K562 treated with DMSO at 1 percent for 4 hours (cell line): ENCODE measurements around the gene CFAP74. TPM values are rescaled to one million over a fixed set of nuclear protein-coding genes. Genes with fewer than 3 reads are reported as not detected.

ENCODE experiments used
- total RNA-seq: library from RNA; unstranded; fragments of 300-600 nt; gene quantifications from 2 replicates; pipeline ENCODE4 v1.2.3, GENCODE V29; 2022; ENCODE audit not compliant: insufficient read depth

The CFAP74 gene
- 0.80 TPM in 1 of 2 replicates, not detected in the other for total RNA-seq

DNA sequence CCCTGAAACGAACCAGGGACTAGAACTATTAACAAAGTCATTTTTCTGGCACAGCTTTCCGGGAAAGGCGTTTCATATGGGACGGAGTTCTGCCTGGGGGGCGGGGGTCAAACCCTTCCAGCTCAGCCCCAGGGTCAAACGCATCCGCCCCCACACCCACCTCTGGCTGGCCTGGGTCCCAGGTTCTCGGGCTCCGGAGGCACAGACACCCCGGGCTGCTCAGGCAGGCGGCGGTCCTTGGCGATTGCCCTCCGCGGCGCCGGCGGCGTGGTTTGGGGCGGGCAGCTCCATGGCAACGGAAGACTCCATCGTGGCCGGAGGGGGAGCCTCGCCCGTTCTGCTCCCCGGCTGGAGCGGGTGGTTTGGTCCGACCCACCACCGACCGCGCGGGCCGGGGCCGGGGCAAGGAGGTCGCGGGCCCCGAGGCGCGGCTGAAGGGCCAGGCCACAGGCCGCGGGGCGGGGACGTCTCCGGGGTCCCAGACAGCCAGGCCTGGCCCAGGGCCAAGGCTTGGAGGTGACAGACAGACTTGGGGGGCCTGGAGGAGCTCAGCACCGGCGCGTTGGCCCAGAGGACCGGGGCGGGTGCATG is at the start of gene CFAP74:
Gene CFAP74 (minus strand): TSS at position 246 of the 591 bp plus-strand sequence. CDS start 12,830 bp downstream, outside the sequence.

DNA sequence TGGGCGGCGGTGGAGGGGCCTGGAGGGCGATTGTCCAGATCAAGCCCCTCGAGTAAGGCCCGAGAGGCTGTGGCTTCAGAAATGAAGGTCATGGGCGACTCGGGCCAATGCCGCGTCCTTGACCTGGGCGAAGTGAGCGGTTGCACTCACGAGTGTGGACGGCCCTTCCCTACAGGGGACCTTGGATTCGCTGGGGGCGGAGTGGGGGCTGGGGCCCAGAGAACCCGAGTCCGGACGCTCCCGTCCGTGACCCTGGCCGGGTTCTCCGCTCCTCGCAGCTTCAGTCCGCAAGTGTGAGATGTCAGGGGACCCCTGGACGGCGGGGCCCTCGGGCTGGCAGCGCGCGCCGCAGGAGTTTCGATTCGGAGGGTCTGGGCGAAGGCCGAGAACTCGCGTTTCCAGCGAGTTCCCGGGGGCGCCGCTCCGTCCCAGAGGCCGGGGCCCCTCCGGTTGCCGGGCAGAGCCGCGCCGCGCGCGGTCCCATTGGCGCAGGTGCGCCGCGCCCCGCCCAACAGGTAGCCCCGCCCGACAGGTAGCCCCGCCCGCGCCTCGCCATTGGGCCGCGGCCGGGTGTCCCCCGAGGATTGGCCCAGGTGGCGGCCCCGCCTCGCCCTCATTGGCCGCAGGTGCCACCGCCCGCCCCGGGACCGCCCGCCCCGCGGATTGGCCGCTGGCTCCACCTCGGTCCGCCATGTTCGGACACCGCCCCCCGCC is 46.3 kb upstream of the CFAP74 start, which contains the start of gene PRKCZ:
Gene PRKCZ (plus strand): TSS at position 694 of the 714 bp plus-strand sequence. CDS start 220 bp downstream, outside the sequence.

GRCh38 chr1:2019172-2019543 is 15.6 kb upstream of the CFAP74 start, which contains the start of gene GABRD:
GABRD (plus strand) TSS chr1:2019345; CDS start chr1:2019424, 79 bp downstream.

GRCh38 chr1:1918901-1919303 is 84.7 kb downstream of the CFAP74 start, which contains the start of gene TMEM52:
TMEM52 (minus strand) TSS chr1:1919279; CDS start chr1:1919265, 14 bp downstream.

DNA sequence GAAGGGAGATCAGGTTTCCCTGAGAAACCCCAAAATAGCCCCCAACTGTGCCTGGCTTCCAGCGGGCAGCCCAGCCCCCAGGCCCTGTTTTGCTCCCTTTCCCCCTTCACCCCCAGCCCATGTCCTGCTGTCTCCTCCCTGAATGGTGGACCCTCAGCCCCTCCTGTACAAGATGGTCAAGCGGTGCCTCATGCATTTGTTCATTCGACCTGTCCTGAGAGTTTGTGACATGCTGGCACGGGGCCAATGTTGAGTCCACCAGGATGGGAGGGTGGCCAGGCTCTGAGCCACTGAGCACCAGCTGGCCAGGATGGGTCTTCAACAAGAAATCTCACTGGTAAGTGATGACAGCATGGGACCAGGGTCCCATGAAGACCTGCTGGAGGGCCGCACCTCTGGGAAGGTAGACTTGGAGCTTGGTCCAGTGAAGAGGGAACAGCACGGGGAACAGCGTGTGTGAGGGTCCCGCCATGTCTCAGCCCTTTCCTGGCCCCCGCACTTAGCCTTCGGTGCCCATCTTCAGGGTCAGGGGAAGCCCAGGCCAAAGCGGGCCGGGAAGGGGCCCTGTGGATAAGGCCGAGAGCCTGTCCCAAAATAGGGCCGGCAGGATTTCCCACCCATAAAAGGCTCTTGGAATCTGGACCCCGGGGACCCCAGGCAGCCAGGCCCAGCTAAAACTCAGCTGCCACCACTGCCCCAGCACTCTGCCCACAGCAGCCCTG is 88.5 kb downstream of the CFAP74 start, which contains the start of gene CALML6:
Gene CALML6 (plus strand): TSS at position 290 of the 722 bp plus-strand sequence. CDS start 21 bp downstream, at position 311.

DNA sequence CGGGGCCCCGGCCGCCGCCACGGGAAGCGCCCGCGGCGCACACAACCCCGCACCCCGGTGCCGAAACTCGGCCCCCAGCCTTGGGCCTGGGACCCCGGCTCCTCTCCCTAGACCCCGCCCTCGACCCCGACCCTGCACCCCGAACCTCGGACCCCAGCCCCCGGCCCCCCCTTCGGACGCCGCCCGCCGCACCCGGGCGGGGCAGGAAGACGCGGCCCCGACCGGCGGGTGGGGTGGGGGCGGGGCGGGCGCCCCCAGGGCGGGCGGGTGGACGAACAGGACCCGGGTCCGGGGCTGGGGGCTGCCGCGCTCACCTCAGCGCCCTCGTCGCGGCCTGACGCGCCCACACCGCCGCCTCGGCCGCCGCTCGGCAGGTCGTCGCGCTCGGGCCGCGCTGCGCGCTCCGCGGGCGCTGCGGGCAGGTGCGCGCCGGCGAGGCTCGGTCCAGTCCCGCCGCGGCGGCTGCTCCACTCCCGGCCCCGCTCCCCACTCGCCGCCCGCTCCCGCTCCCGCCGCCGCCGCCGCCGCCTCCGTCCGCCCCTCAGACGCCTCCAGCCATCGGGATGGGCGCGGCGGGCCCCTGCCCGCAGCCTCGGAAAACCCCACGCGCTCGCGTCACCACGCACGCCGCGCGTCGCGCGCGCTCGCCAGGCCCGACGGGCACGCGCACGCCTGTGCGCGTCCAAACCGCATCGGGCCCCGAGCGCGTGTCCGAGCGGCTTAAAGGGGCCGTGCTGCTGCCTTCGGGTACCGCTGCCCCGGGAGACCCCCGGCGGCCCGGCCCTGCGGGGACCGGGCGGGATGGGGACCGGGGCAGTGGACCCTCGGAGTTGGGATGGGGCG is 112.9 kb downstream of the CFAP74 start, which contains the start of gene GNB1:
Gene GNB1 (minus strand): TSS at position 582 of the 843 bp plus-strand sequence. CDS start 65,634 bp downstream, outside the sequence.

Other genes with a start within 250 kb of the CFAP74 start
- gene NADK, start 225.3 kb downstream of the CFAP74 start, total RNA-seq = 83.4 and 102 TPM in 2 replicates
- 216 and 231 TPM in 2 replicates for gene GNB1, start 112.7 kb downstream of the CFAP74 start, total RNA-seq
- gene CALML6, start 88.5 kb downstream of the CFAP74 start, total RNA-seq = not detected in 2 replicates
- 6.3 and 8.5 TPM in 2 replicates for gene TMEM52, start 84.5 kb downstream of the CFAP74 start, total RNA-seq
- not detected in 2 replicates for gene GABRD, start 15.6 kb upstream of the CFAP74 start, total RNA-seq
- gene PRKCZ, start 46.6 kb upstream of the CFAP74 start, total RNA-seq = 3.1 and 9.8 TPM in 2 replicates
- 187 and 235 TPM in 2 replicates for gene FAAP20, start 191.0 kb upstream of the CFAP74 start, total RNA-seq
- gene SKI, start 224.5 kb upstream of the CFAP74 start, total RNA-seq = 28.1 and 38.4 TPM in 2 replicates